ENCODE measurements around the gene DPEP1. TPM values are rescaled to one million over a fixed set of nuclear protein-coding genes. Genes with fewer than 3 reads are reported as not detected.
A peak's percentile ranks its signal among the peaks of the same experiment; 100 is the strongest.

DPEP1 gene
- total RNA-seq, 1 experiment from 2014 or later = 10.7 TPM

GRCh38 chr16:89573826-89574680 is 39.4 kb upstream of the DPEP1 start:
- Histone ChIP-seq H3K4me1 (replicated peaks) (peaks cover 13% of the 10 kb centered on the region), H3K27me3 (replicated peaks) (peaks cover 18% of the 10 kb centered on the region), H3K36me3 (no peaks in the 10 kb centered on the region), H3K27ac (no peak overlapping the region), H3K9me3 (replicated peaks) (peaks cover 8% of the 10 kb centered on the region), H3K4me3 (peak overlapping the region; percentile 26; the same call in 1 of the 2 replicates)
- DNase-seq (ENCODE audit: low read depth in 1 of 2, low spot score in 2 of 2) = no peak

- no peaks in the 10 kb centered on the region for H3K36me3 ChIP-seq
- DNase-seq (ENCODE audit: low read depth in 1 of 2, low spot score in 2 of 2) = peak; percentile 78 to 80
- peak overlapping the region; percentile 26 for H3K4me3 ChIP-seq
- no peak overlapping the region for H3K27ac ChIP-seq
- peaks cover 8% of the 10 kb centered on the region for H3K9me3 ChIP-seq (replicated peaks)
- H3K27me3 ChIP-seq (replicated peaks) = peaks cover 15% of the 10 kb centered on the region
- H3K4me1 ChIP-seq (replicated peaks) = peaks cover 13% of the 10 kb centered on the region
These were observed 38.7 kb upstream of the DPEP1 start for GRCh38 chr16:89574681-89575246.

- Histone ChIP-seq H3K27me3 (replicated peaks) (peaks cover 9% of the 10 kb centered on the region), H3K9me3 (replicated peaks) (peaks cover 8% of the 10 kb centered on the region), H3K4me1 (replicated peaks) (peaks cover 13% of the 10 kb centered on the region), H3K27ac (no peak within 1 kb of the TSS), H3K36me3 (no peaks in the 10 kb centered on the region), H3K4me3 (peak within 1 kb of the TSS; percentile 26)
- DNase-seq (ENCODE audit: low read depth in 1 of 2, low spot score in 2 of 2) = no peak
These were observed 37.9 kb upstream of the DPEP1 start, which contains the start of gene CPNE7 for GRCh38 chr16:89575247-89576152. CPNE7 (plus strand) TSS chr16:89575758; CDS start chr16:89575898, 140 bp downstream.

- no peak for DNase-seq (ENCODE audit: low read depth in 1 of 2, low spot score in 2 of 2)
- H3K27me3 ChIP-seq (replicated peaks) = peaks cover 9% of the 10 kb centered on the region
- peaks cover 8% of the 10 kb centered on the region for H3K9me3 ChIP-seq (replicated peaks)
- no peaks in the 10 kb centered on the region for H3K36me3 ChIP-seq
- peaks cover 18% of the 10 kb centered on the region for H3K4me1 ChIP-seq (replicated peaks)
- H3K4me3 ChIP-seq = no peak overlapping the region
- H3K27ac ChIP-seq = no peak overlapping the region
These were observed 37.0 kb upstream of the DPEP1 start for GRCh38 chr16:89576153-89577054.

GRCh38 chr16:89577055-89577759 is 36.2 kb upstream of the DPEP1 start:
- DNase-seq (ENCODE audit: low read depth in 1 of 2, low spot score in 2 of 2) = no peak
- H3K27ac ChIP-seq = no peak overlapping the region
- H3K4me1 ChIP-seq (replicated peaks) = peaks cover 26% of the 10 kb centered on the region
- H3K27me3 ChIP-seq (replicated peaks) = peaks cover 9% of the 10 kb centered on the region
- H3K36me3 ChIP-seq = no peaks in the 10 kb centered on the region
- H3K9me3 ChIP-seq (replicated peaks) = peaks cover 8% of the 10 kb centered on the region
- H3K4me3 ChIP-seq = no peak overlapping the region

- peaks cover 27% of the 10 kb centered on the region for H3K4me1 ChIP-seq (replicated peaks)
- H3K9me3 ChIP-seq (replicated peaks) = peaks cover 8% of the 10 kb centered on the region
- no peaks in the 10 kb centered on the region for H3K36me3 ChIP-seq
- no peak overlapping the region for H3K4me3 ChIP-seq
- H3K27ac ChIP-seq = no peak overlapping the region
- DNase-seq (ENCODE audit: low read depth in 1 of 2, low spot score in 2 of 2) = no peak
- H3K27me3 ChIP-seq (replicated peaks) = peaks cover 9% of the 10 kb centered on the region
These were observed 34.1 kb upstream of the DPEP1 start for GRCh38 chr16:89579351-89579750.

- Histone ChIP-seq H3K9me3 (replicated peaks) (peaks cover 5% of the 10 kb centered on the region), H3K4me1 (replicated peaks) (peaks cover 16% of the 10 kb centered on the region), H3K4me3 (no peak overlapping the region), H3K27me3 (replicated peaks) (no peaks in the 10 kb centered on the region), H3K36me3 (no peaks in the 10 kb centered on the region), H3K27ac (no peak overlapping the region)
- DNase-seq (ENCODE audit: low read depth in 1 of 2, low spot score in 2 of 2) = peak; percentile 86 to 96
These were observed 32.3 kb upstream of the DPEP1 start for GRCh38 chr16:89581045-89581695.

- Histone ChIP-seq H3K27ac (no peak overlapping the region), H3K4me1 (replicated peaks) (peaks cover 16% of the 10 kb centered on the region), H3K27me3 (replicated peaks) (no peaks in the 10 kb centered on the region), H3K9me3 (replicated peaks) (0 out of 2 replicates have a peak, but pooled peaks cover 1% of the 10 kb centered on the region), H3K4me3 (no peak overlapping the region), H3K36me3 (no peaks in the 10 kb centered on the region)
- DNase-seq (ENCODE audit: low read depth in 1 of 2, low spot score in 2 of 2) = no peak
These were observed 31.4 kb upstream of the DPEP1 start for GRCh38 chr16:89581861-89582563.

- Histone ChIP-seq H3K27ac (no peak overlapping the region), H3K27me3 (replicated peaks) (no peaks in the 10 kb centered on the region), H3K4me1 (replicated peaks) (peaks cover 16% of the 10 kb centered on the region), H3K4me3 (no peak overlapping the region), H3K9me3 (replicated peaks) (no peaks in the 10 kb centered on the region), H3K36me3 (no peaks in the 10 kb centered on the region)
- no peak for DNase-seq (ENCODE audit: low read depth in 1 of 2, low spot score in 2 of 2)
These were observed 30.7 kb upstream of the DPEP1 start for GRCh38 chr16:89582614-89583196.

- Histone ChIP-seq H3K4me1 (replicated peaks) (peaks cover 16% of the 10 kb centered on the region), H3K27me3 (replicated peaks) (no peaks in the 10 kb centered on the region), H3K4me3 (no peak overlapping the region), H3K27ac (no peak overlapping the region), H3K36me3 (no peaks in the 10 kb centered on the region), H3K9me3 (replicated peaks) (no peaks in the 10 kb centered on the region)
- no peak for DNase-seq (ENCODE audit: low read depth in 1 of 2, low spot score in 2 of 2)
These were observed 30.1 kb upstream of the DPEP1 start for GRCh38 chr16:89583197-89583894.

Data from SJSA1 (cell line).